Activated T-helper 2 cell treated with anti-CD3 and anti-CD28 coated beads, Interferon-gamma antibody, Interleukin-2, Interleukin-4, amounts not matched to agents 10 μg/mL and 5 μg/mL and 100 μg/mL, durations not matched to agents 14 hours and 24 hours and 36 hours (primary cell): ENCODE data around the gene DEFB121. TPM values are rescaled to one million over a fixed set of nuclear protein-coding genes. Genes with fewer than 3 reads are reported as not detected.
"Not testable (repeated sequence)": the region's sequence is repeated elsewhere in the genome, so short reads cannot be mapped to it uniquely, and the experiment has no call there.

ENCODE experiments used
- DNase-seq: peaks from one replicate; pipeline ENCODE4 v3.0.0; 2021; ENCODE audit warnings: low spot score
- H3K27ac Mint-ChIP-seq: one replicate; pipeline ENCODE4 v1.8.0; 2021; ENCODE audit warnings: mixed read lengths
- H3K27me3 Mint-ChIP-seq: one replicate; pipeline ENCODE4 v1.8.0; 2021; ENCODE audit warnings: low read depth, mixed read lengths
- H3K36me3 Mint-ChIP-seq: one replicate; pipeline ENCODE4 v1.8.0; 2021; ENCODE audit warnings: low read depth, mixed read lengths
- H3K4me1 Mint-ChIP-seq: one replicate; pipeline ENCODE4 v1.8.0; 2021; ENCODE audit warnings: low read depth, mixed read lengths
- H3K4me3 Mint-ChIP-seq: one replicate; pipeline ENCODE4 v1.8.0; 2021; ENCODE audit warnings: low read depth, mild to moderate bottlenecking, moderate library complexity, mixed read lengths
- H3K9me3 Mint-ChIP-seq: one replicate; pipeline ENCODE4 v1.8.0; 2021; ENCODE audit warnings: mixed read lengths
- intact Hi-C: fragments of 100-400 bp; cut with micrococcal nuclease; formaldehyde crosslinking; loops from one replicate; pipeline ENCODE4 v1.15.1; 2023
- total RNA-seq: library from RNA; stranded (reverse); gene quantifications from 2 replicates; pipeline ENCODE4 v1.2.3, GENCODE V29; 2022

Gene DEFB121
- total RNA-seq, 1 donor from 2014 or later: not detected

DNA sequence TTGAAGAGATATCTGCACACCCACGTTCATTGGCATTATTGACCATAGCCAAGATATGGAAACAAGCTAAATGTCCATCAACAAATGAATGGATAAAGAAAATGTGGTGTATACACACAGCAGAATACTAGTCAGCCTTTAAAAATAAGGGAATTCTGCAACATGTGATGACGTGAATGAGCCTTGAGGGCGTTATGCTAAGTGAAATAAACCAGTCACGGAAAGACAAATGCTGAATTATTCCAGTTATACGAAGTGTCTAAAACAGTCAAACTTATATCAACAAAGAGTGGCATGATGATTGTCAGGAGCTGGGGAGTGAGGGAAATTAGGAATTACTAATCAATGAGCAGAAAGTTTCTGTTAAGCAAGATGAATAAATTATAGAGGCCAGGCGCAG is 8.4 kb upstream of the DEFB121 start:
- no peaks in the 10 kb centered on the region for H3K27me3 Mint-ChIP-seq
- intact Hi-C loops: no loop called here
- H3K27ac Mint-ChIP-seq: no peak overlapping the region
- no peak for DNase-seq
- H3K4me1 Mint-ChIP-seq: no peaks in the 10 kb centered on the region
- H3K36me3 Mint-ChIP-seq: no peaks in the 10 kb centered on the region
- H3K9me3 Mint-ChIP-seq: no peaks in the 10 kb centered on the region
- no peak overlapping the region for H3K4me3 Mint-ChIP-seq

GRCh38 chr20:31410011-31410410 is 4.0 kb upstream of the DEFB121 start:
- H3K27me3 Mint-ChIP-seq: no peaks in the 10 kb centered on the region
- H3K36me3 Mint-ChIP-seq: no peaks in the 10 kb centered on the region
- H3K4me1 Mint-ChIP-seq: no peaks in the 10 kb centered on the region
- no peak for DNase-seq
- intact Hi-C loops: no loop called here
- H3K4me3 Mint-ChIP-seq: no peak overlapping the region
- H3K9me3 Mint-ChIP-seq: no peaks in the 10 kb centered on the region
- H3K27ac Mint-ChIP-seq: no peak overlapping the region

DNA sequence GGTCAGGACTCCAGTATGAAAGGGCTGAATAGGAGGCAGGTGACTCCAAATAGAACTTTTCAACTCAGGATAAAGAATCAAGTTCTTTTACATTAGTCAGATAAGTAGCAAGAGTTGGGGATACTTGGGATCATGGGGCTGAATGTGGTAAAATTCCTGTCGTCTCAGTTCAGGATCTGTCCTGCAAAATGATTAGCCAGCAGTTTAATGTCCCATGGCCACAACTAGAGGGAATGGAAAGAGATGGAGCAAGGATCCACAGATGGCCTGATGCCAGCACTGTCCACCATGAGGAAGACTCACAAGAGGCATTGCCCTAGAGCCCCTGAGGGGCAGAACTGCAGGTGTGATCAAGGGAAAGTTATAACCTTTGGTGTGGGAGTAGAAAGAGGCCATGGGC is 2.1 kb downstream of the DEFB121 start:
- Mint-ChIP-seq H3K36me3 (no peaks in the 10 kb centered on the region), H3K27me3 (no peaks in the 10 kb centered on the region), H3K4me1 (no peaks in the 10 kb centered on the region), H3K27ac (no peak overlapping the region), H3K4me3 (no peak overlapping the region), H3K9me3 (no peaks in the 10 kb centered on the region)
- no peak for DNase-seq
- intact Hi-C loops: no loop called here

GRCh38 chr20:31394900-31395299 is 11.1 kb downstream of the DEFB121 start:
- intact Hi-C loops: no loop called here
- Mint-ChIP-seq H3K27ac (no peak overlapping the region), H3K4me1 (no peaks in the 10 kb centered on the region), H3K9me3 (no peaks in the 10 kb centered on the region), H3K4me3 (no peak overlapping the region), H3K27me3 (peaks cover 2% of the 10 kb centered on the region), H3K36me3 (no peaks in the 10 kb centered on the region)
- DNase-seq: no peak

- Mint-ChIP-seq H3K27ac (no peak overlapping the region), H3K4me1 (no peaks in the 10 kb centered on the region), H3K9me3 (no peaks in the 10 kb centered on the region), H3K4me3 (no peak overlapping the region), H3K36me3 (no peaks in the 10 kb centered on the region), H3K27me3 (peaks cover 2% of the 10 kb centered on the region)
- DNase-seq: no peak
- intact Hi-C loops: no loop called here
Measured at GRCh38 chr20:31392836-31393235, 13.2 kb downstream of the DEFB121 start.

GRCh38 chr20:31390490-31390889 is 15.5 kb downstream of the DEFB121 start, which contains the start of gene DEFB119:
Gene DEFB119 (minus strand): TSS chr20:31390590. CDS start chr20:31390483, 107 bp downstream.
- no peak for DNase-seq
- H3K36me3 Mint-ChIP-seq: no peaks in the 10 kb centered on the region
- H3K9me3 Mint-ChIP-seq: no peaks in the 10 kb centered on the region
- H3K27me3 Mint-ChIP-seq: no peaks in the 10 kb centered on the region
- intact Hi-C loops: no loop called here
- H3K4me3 Mint-ChIP-seq: no peak within 1 kb of the TSS
- H3K4me1 Mint-ChIP-seq: no peaks in the 10 kb centered on the region
- no peak within 1 kb of the TSS for H3K27ac Mint-ChIP-seq

- Mint-ChIP-seq H3K9me3 (peaks cover 6% of the 10 kb centered on the region), H3K36me3 (no peaks in the 10 kb centered on the region), H3K4me1 (no peaks in the 10 kb centered on the region), H3K27ac (no peak overlapping the region), H3K4me3 (no peak overlapping the region), H3K27me3 (no peaks in the 10 kb centered on the region)
- no peak for DNase-seq
- intact Hi-C loops: no loop called here
Measured at GRCh38 chr20:31374346-31374745, 31.7 kb downstream of the DEFB121 start.

GRCh38 chr20:31368301-31368700 is 37.7 kb downstream of the DEFB121 start, which contains the start of gene DEFB118:
Gene DEFB118 (plus strand): TSS chr20:31368601. CDS start chr20:31368651, 50 bp downstream.
- Mint-ChIP-seq H3K9me3 (peaks cover 7% of the 10 kb centered on the region), H3K4me3 (no peak within 1 kb of the TSS), H3K36me3 (no peaks in the 10 kb centered on the region), H3K27ac (no peak within 1 kb of the TSS), H3K4me1 (no peaks in the 10 kb centered on the region), H3K27me3 (no peaks in the 10 kb centered on the region)
- intact Hi-C loops: no loop called here
- no peak for DNase-seq

- H3K4me3 Mint-ChIP-seq, intact Hi-C loops, H3K27ac Mint-ChIP-seq, H3K9me3 Mint-ChIP-seq, H3K36me3 Mint-ChIP-seq, H3K27me3 Mint-ChIP-seq, DNase-seq, H3K4me1 Mint-ChIP-seq: not testable (repeated sequence)
Measured at GRCh38 chr20:31364272-31364671, 41.7 kb downstream of the DEFB121 start.

DNA sequence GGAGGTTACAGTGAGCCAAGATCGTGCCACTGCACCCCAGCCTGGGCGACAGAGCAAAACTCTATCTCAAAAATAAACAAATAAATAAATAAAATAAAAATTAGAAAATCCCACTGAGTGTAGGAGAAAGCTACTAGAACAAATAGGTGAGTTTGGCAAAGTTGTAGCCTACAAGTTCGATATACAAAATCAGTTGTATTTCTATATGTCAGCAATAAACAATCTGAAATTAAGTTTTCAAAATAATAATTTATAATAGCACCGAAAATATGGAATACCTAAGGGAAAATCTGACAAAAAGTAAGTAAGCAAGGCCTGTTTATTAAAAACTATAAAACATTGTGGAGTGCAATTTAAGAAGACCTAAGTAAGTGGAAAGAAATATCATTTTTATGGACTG is 42.7 kb downstream of the DEFB121 start:
- H3K27ac Mint-ChIP-seq: no peak overlapping the region
- H3K36me3 Mint-ChIP-seq: no peaks in the 10 kb centered on the region
- intact Hi-C loops: no loop called here
- H3K4me3 Mint-ChIP-seq: no peak overlapping the region
- H3K9me3 Mint-ChIP-seq: peaks cover 7% of the 10 kb centered on the region
- no peaks in the 10 kb centered on the region for H3K4me1 Mint-ChIP-seq
- H3K27me3 Mint-ChIP-seq: no peaks in the 10 kb centered on the region
- DNase-seq: no peak

DNA sequence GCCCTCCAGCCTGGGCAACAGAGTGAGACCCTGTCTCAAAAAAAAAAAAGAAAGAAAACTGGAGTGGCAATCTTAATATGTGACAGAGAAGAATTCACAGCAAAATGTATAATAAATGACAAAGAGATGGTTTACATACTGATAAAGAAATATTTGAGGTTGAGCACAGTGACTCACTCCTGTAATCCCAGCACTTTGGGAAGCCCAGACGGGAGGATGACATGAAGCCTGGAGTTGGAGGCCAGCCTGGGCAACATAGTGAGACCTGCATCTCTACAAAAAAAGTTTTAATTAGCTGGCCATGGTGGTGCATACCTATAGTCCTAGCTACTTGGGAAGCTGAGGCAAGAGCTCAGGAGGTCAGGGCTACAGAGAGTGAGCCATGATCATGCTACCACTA is 50.0 kb downstream of the DEFB121 start:
- H3K4me1 Mint-ChIP-seq: no peaks in the 10 kb centered on the region
- no peaks in the 10 kb centered on the region for H3K36me3 Mint-ChIP-seq
- no peak overlapping the region for H3K4me3 Mint-ChIP-seq
- no peaks in the 10 kb centered on the region for H3K9me3 Mint-ChIP-seq
- H3K27me3 Mint-ChIP-seq: no peaks in the 10 kb centered on the region
- no peak for DNase-seq
- intact Hi-C loops: no loop called here
- no peak overlapping the region for H3K27ac Mint-ChIP-seq

Other genes starting within 250 kb of the DEFB121 start
- not detected in 2 replicates for gene DEFB115, start 148.6 kb downstream of the DEFB121 start, total RNA-seq
- gene DEFB116, start 97.6 kb downstream of the DEFB121 start, total RNA-seq: not detected in 2 replicates
- gene DEFB118, start 37.6 kb downstream of the DEFB121 start, total RNA-seq: not detected in 2 replicates
- not detected in 2 replicates for gene DEFB119, start 15.6 kb downstream of the DEFB121 start, total RNA-seq
- not detected in 2 replicates for gene DEFB123, start 34.4 kb upstream of the DEFB121 start, total RNA-seq
- not detected in 2 replicates for gene DEFB124, start 68.9 kb upstream of the DEFB121 start, total RNA-seq
- gene REM1, start 69.1 kb upstream of the DEFB121 start, total RNA-seq: not detected in 2 replicates
- 184 and 188 TPM in 2 replicates for gene HM13, start 108.2 kb upstream of the DEFB121 start, total RNA-seq
- 1.5 and 2.1 TPM in 2 replicates for gene ID1, start 199.1 kb upstream of the DEFB121 start, total RNA-seq
- gene COX4I2, start 231.7 kb upstream of the DEFB121 start, total RNA-seq: not detected in 2 replicates